K562 (cell line): ENCODE measurements around the gene CGB3. TPM values are rescaled to one million over a fixed set of nuclear protein-coding genes. Genes with fewer than 3 reads are reported as not detected.

ENCODE experiments used
- E2F8 ChIP-seq: fragments of 450-650 bp; IDR thresholded peaks from 2 replicates; pipeline ENCODE4 v1.7.1; 2018; ENCODE audit warnings: mild to moderate bottlenecking, low read depth; ENCODE audit not compliant: partially characterized antibody
- GABPB1 ChIP-seq: sonication (generic); formaldehyde crosslinking; IDR thresholded peaks from 2 replicates; pipeline ENCODE4 v1.8.0; 2022; ENCODE audit warnings: mild to moderate bottlenecking, missing genetic modification reagents
- HMGN3 ChIP-seq: IDR thresholded peaks from 2 replicates; pipeline ENCODE4 v1.6.1; 2011; ENCODE audit warnings: borderline replicate concordance, low read depth, mild to moderate bottlenecking, mixed read lengths, low read length; ENCODE audit not compliant: insufficient read length; ENCODE audit errors: extremely low read depth
- MBD2 ChIP-seq: sonication (generic); IDR thresholded peaks from 2 replicates; pipeline ENCODE4 v1.6.1; 2016; ENCODE audit warnings: low read depth, borderline replicate concordance
- MLLT1 ChIP-seq, 2 experiments: fragments of 450-650 bp; IDR thresholded peaks; 2 replicates each; pipeline ENCODE4 v1.6.1; 2016
- MTA2 ChIP-seq: fragments of 450-650 bp; IDR thresholded peaks from 2 replicates; pipeline ENCODE4 v1.6.1; 2016; ENCODE audit warnings: low read depth
- NFRKB ChIP-seq: fragments of 450-650 bp; IDR thresholded peaks from 2 replicates; pipeline ENCODE4 v1.6.1; 2016; ENCODE audit warnings: low read depth
- SRF ChIP-seq, 2 experiments: fragments of 250-450, 450-650 bp in 1 of 2; sonication (Bioruptor Pico) in 1 of 2; sonication (generic) in 1 of 2; formaldehyde crosslinking; IDR thresholded peaks; 2 replicates each; pipeline versions ENCODE4 v1.5.0 to v1.5.1; 2020 to 2022; ENCODE audit warnings: mild to moderate bottlenecking in 1 of 2, missing genetic modification reagents in 1 of 2
- ZBTB40 ChIP-seq, 2 experiments: fragments of 450-650 bp in 1 of 2; sonication (generic) in 1 of 2; formaldehyde crosslinking in 1 of 2; IDR thresholded peaks; 2 replicates each; pipeline versions ENCODE4 v1.7.1 to v1.9.0; 2016 to 2022; ENCODE audit warnings: inconsistent platforms in 1 of 2, mild to moderate bottlenecking in 1 of 2, missing genetic modification reagents in 1 of 2
- ZBTB7A ChIP-seq: IDR thresholded peaks from 2 replicates; pipeline ENCODE4 v1.6.1; 2011; ENCODE audit warnings: low read depth, mild to moderate bottlenecking, low read length, moderate library complexity, borderline replicate concordance; ENCODE audit not compliant: control insufficient read depth
- ZNF263 ChIP-seq: sonication (generic); formaldehyde crosslinking; IDR thresholded peaks from 2 replicates; pipeline ENCODE4 v1.8.0; 2022; ENCODE audit warnings: mild to moderate bottlenecking, missing genetic modification reagents, borderline replicate concordance
- polyA plus RNA-seq, 8 experiments: library from polyadenylated mRNA; depleted of rRNA in 4 of 8; stranded (reverse) in 5 of 8; unstranded in 3 of 8; fragments of >200 nt; fragmentation: Nextera tagmentation in 2 of 8; fragmentation: Illumina TruSeq in 1 of 8; extraction: Ambion mirVana in 2 of 8; extraction: Trizol in 1 of 8; gene quantifications; 2 replicates each; pipeline versions ENCODE4 v1.2.1 to v1.2.3, GENCODE V29; 2011 to 2014; ENCODE audit warnings: inconsistent platforms in 1 of 8, missing spikeins in 1 of 8
- total RNA-seq, 7 experiments: library from RNA; depleted of rRNA in 6 of 7; stranded (reverse); fragments of >200 nt in 6 of 7; fragmentation: Illumina TruSeq in 2 of 7; extraction: Trizol in 2 of 7; gene quantifications; 2 replicates each; pipeline versions ENCODE4 v1.2.1 to v1.2.3, GENCODE V29; 2011 to 2021; ENCODE audit warnings: low replicate concordance in 1 of 7

CGB3 gene
- total and polyA plus RNA-seq, 9 of the 15 experiments (the other 6 are each of a cell fraction or from before 2014, with no cell fraction given), result not detected

GRCh38 chr19:48993175-48994034, 30.7 kb downstream of the CGB3 start, which contains the start of the genes GYS1 and RUVBL2 (continued):
- peak; percentile 72; the same call in 1 of the 2 replicates for TF ChIP-seq MTA2
- peak; percentile 97 for TF ChIP-seq ZBTB40 (IDR thresholded peaks at IDR 0.05)
- TF ChIP-seq ZBTB40 (CRISPR knock-in tag; IDR thresholded peaks at IDR 0.05), result no peak
- TF ChIP-seq NFRKB, result peak; percentile 71
- TF ChIP-seq HMGN3, result peak; percentile 86
- peak; percentile 58 for TF ChIP-seq E2F8
- TF ChIP-seq ZNF263, result peak; percentile 83
- TF ChIP-seq GABPB1 (CRISPR knock-in tag), result peak; percentile 93
- TF ChIP-seq ZBTB7A, result peak; percentile 96; the same call in 1 of the 2 replicates
- TF ChIP-seq MLLT1 (IDR thresholded peaks at IDR 0.05), result peak in 1 of 2 experiments; percentile 47; a peak in 2 of 4 replicates
- TF ChIP-seq SRF (CRISPR knock-in tag; IDR thresholded peaks at IDR 0.05), result no peak
- TF ChIP-seq MBD2, result peak; percentile 86; the same call in 1 of the 2 replicates
